Measurements from ENCODE around the gene PLA2G2F. TPM values are rescaled to one million over a fixed set of nuclear protein-coding genes. Genes with fewer than 3 reads are reported as not detected.

The PLA2G2F gene
- total RNA-seq, 1 donor from 2014 or later: not detected

- DNase-seq (ENCODE audit: extremely low read depth, low read depth, low spot score): no peak
Measured at GRCh38 chr1:20166051-20166450, 26.9 kb downstream of the PLA2G2F start.

GRCh38 chr1:20167126-20167525, 28.0 kb downstream of the PLA2G2F start:
- DNase-seq (ENCODE audit: extremely low read depth, low read depth, low spot score): no peak

DNA sequence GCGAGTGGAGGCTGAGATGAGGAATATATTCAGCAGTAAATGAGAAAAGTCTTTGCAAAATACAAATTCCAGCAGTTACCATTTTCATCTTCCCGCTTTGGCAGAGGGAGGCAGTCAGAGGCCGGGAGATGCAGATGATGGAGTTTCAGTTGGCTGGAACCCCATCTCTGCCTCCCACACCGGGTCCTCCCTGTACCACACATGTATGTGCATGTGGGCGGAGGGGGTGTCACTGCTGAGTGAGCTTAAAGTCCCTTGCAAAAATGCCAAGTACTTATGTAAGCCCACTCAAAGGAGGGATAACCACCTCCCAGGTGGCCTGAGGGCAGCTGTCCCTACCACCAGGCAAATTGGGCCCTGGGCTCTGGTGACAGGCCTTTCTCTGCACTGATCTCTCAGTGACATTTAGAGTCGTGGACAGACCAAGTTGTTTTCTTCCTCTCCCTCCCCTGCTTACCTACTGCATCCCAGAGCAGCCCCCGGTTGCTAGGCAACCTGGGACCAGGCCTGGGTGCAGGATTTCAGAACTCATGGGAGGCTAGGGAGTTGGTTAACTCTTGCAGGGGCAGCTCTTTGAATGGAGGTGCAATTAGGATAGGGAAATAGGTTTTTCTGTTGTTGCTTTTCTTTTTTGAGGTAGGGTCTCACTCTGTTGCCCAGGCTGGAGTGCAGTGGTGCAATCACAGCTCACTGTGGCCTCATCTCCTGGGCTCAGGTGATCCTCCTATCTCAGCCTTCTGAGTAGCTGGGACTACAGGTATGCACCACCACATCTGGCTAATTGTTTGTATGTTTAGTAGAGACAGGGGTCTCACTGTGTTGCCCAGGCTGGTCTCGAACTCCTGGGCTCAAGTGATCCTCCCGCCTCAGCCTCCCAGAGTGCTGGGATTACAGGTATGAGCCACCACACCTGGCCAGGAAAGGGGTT, 29.7 kb downstream of the PLA2G2F start:
- DNase-seq (ENCODE audit: extremely low read depth, low read depth, low spot score): no peak

DNA sequence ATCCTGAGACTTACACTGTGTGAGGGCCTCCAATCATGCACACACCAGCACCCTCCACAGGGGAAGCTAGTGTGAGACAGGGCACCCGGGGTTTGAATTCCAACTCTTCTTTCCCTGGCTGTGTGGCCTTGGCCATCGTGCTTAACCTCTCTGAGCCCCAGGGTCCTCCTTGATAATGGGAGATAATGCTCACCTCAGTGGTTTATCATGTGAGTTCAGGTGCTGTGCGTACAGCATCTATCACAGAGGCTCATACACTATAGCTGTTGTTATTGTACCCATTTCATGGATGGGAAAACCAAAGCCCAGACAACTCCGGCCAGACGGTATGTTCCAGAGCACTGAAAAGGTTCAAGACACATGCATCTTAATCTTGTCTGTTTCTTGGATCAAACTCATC, 30.8 kb downstream of the PLA2G2F start:
- DNase-seq (ENCODE audit: extremely low read depth, low read depth, low spot score): no peak

GRCh38 chr1:20172033-20172590, 33.0 kb downstream of the PLA2G2F start:
- DNase-seq (ENCODE audit: extremely low read depth, low read depth, low spot score): no peak

GRCh38 chr1:20174937-20175666, 36.0 kb downstream of the PLA2G2F start:
- no peak for DNase-seq (ENCODE audit: extremely low read depth, low read depth, low spot score)

DNA sequence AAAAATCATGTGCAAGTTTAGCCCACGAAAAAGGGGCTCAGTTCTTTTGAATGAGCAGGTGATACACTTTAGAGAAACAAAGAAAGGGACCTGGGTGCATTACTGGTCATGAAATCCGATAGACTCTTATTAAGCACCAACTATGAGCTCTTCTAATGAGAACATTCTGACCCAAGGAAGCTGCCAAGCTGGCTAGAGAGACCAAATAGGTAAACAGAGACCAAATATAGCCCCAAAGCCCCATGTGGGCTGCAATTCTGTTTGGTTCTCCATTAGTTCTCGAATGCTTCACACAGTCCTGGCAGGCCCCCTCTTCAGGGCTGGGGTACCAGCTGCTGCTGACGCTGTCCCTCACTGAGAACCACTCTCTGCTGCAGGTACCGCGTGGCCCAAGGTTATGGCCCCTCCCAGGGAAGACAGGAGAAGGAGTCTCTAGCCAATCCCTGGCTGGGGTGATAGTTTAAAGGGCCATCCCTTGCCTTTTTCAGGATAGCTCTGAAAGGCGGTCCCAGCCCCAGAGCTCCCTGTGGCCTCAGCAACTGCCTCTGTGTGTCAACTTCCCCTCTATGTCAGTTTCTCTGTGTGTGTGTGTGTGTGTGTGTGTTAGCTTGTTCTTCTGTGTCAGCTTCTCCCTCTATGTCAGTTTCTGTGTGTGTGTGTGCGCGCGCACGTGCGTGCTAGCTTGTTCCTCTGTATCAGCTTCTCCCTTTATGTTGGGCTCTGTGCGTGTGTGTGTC, 39.7 kb downstream of the PLA2G2F start:
- no peak for DNase-seq (ENCODE audit: extremely low read depth, low read depth, low spot score)

- DNase-seq (ENCODE audit: extremely low read depth, low read depth, low spot score): no peak
Measured at GRCh38 chr1:20179371-20180128, 40.4 kb downstream of the PLA2G2F start.

DNA sequence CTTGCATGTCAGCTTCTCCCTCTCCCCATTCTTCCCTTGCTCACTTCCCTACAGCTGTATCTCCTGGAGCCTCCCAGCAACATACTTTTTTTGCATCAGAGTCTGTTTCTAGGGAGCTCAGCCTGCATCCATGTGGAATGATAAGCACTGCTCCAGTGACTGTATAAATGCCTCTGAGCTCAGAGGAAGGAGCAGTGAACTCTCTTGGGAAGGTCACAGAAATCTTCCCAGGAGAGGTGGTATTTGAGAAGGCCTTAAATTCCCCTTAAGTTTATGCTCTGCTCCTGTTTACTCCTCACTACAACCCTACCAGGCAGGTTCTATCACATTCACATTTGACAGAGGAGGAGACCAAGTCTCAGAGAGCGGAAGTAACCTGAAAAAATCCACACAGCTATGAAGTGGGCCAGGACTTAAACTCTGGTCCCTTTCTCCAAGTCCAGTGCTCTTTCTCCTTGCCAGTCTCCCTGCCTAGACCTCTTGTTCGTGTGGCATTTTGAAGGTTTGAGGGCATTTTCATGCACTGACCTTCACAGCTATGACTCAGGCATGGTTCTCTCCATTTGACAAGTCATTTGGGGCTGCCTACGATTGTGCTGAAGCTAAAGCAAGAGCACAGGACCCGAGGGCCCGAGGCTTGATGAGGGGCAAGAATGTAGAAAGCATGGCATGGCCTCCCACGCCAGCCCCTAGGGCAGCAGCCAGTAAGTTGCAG, 41.2 kb downstream of the PLA2G2F start:
- no peak for DNase-seq (ENCODE audit: extremely low read depth, low read depth, low spot score)

GRCh38 chr1:20180844-20181207, 41.7 kb downstream of the PLA2G2F start:
- no peak for DNase-seq (ENCODE audit: extremely low read depth, low read depth, low spot score)

DNA sequence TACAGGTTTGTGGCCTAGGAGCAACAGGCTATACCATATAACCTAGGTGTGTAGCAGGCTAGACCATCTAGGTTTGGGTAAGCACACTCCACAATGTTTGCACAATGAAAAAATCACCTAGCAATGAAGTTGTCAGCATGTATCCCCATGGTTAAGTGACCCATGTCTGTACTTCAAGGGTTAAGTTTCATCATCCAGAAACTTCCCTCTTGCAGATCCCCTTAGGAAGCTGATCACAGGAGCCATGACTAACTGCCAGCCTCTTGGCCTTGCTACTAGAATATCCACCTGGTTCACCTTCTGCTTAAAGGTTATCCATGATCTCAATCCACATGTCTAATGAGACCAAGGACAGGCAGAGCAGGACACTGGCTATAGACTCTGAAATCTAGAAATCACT, 43.3 kb downstream of the PLA2G2F start:
- no peak for DNase-seq (ENCODE audit: extremely low read depth, low read depth, low spot score)

GRCh38 chr1:20183035-20183434, 43.9 kb downstream of the PLA2G2F start:
- DNase-seq (ENCODE audit: extremely low read depth, low read depth, low spot score): no peak

DNA sequence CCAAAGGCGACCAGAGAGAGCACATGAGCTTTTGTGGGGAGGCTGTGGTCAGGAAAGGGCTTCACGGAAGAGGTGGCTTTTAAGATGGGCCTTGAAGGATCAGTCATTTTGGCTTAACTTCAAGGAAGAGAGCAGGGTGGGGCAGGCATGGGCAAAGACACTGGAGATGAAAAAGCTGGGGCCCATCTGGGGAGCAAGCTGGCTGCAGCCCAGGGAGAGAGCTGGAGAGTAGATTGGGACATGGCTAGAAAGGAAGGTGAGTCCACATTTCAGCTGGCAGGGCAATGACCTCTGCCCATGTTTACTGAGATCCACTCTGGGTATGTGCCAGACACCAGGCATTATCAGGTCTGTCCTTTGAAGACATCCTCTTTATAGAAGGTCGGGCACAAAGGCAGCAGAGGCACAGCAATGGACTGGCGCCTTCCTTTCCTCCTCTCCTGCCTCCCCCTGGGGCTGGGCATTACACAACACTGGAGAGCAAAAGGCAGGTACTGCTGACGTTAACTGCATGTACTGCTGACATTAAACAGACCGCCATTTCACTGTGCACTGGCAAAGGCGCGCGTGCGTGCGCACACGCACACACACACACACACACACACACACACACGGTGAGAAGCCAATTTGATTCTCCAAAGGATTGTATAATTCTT, 44.6 kb downstream of the PLA2G2F start:
- DNase-seq (ENCODE audit: extremely low read depth, low read depth, low spot score): no peak

DNA sequence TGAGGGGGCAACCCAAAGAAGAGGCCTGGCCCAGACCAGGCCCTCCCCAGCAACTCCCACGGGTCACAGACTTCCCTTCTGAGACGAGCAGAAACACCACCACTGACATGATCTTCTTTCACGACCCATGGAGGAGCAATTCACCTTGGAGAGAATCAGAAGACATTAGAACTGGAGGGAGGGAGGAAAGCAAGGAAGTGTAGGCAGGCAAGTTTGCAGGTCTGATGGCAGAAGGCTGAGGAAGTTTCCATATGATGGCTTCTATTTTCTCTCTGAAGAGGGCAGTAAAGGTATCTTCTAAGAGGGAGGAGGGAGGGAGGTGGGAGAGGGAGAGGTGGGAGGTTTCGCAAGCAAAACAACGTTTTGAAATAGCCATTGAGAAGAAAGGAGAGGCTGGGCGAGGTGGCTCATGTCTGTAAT, 45.4 kb downstream of the PLA2G2F start:
- DNase-seq (ENCODE audit: extremely low read depth, low read depth, low spot score): no peak

- DNase-seq (ENCODE audit: extremely low read depth, low read depth, low spot score): no peak
Measured at GRCh38 chr1:20184997-20185833, 46.1 kb downstream of the PLA2G2F start.

- no peak for DNase-seq (ENCODE audit: extremely low read depth, low read depth, low spot score)
Measured at GRCh38 chr1:20185834-20186782, 47.0 kb downstream of the PLA2G2F start, which contains the start of the genes PLA2G2C and UBXN10. Gene PLA2G2C, minus strand, starts transcription at chr1:20186518. Its CDS starts 9,155 bp downstream, at chr1:20177363. Gene UBXN10, plus strand, starts transcription at chr1:20186096. Its CDS starts 4,466 bp downstream, at chr1:20190562.

All from glomerular endothelial cell (primary cell).